Left renal cortex interstitium (tissue), 4 donors: ENCODE results near the gene OR11H6. TPM values are rescaled to one million over a fixed set of nuclear protein-coding genes. Genes with fewer than 3 reads are reported as not detected.
"Not testable (repeated sequence)": the region's sequence is repeated elsewhere in the genome, so short reads cannot be mapped to it uniquely, and the experiment has no call there.

Source experiments
- DNase-seq, 4 donors: peaks; one replicate each; pipeline ENCODE4 v3.0.0-alpha.2; 2013; ENCODE audit warnings: low read depth in 4 of 4, low spot score in 2 of 4, missing footprints in 1 of 4
- polyA plus RNA-seq, 4 donors: library from polyadenylated mRNA; unstranded; fragments of 120-200 nt; gene quantifications; one replicate each; pipeline ENCODE4 v1.2.1, GENCODE V29; 2013; ENCODE audit not compliant: insufficient read length in 4 of 4

Gene OR11H6
- polyA plus RNA-seq, 4 donors: not detected

GRCh38 chr14:20247646-20248246, 24.2 kb downstream of the OR11H6 start:
- no peak for DNase-seq

GRCh38 chr14:20262642-20263128, 39.2 kb downstream of the OR11H6 start:
- DNase-seq: no peak

GRCh38 chr14:20264361-20264760, 40.9 kb downstream of the OR11H6 start:
- DNase-seq: not testable (repeated sequence)

GRCh38 chr14:20274062-20274461, 50.6 kb downstream of the OR11H6 start:
- no peak for DNase-seq

Other genes starting within 250 kb of the OR11H6 start
- gene OR4K15, start 248.1 kb upstream of the OR11H6 start, polyA plus RNA-seq: not detected
- gene OR4Q2, start 221.5 kb upstream of the OR11H6 start, polyA plus RNA-seq: not detected
- gene OR4K14, start 204.4 kb upstream of the OR11H6 start, polyA plus RNA-seq: not detected
- not detected for gene OR4K13, start 187.7 kb upstream of the OR11H6 start, polyA plus RNA-seq
- not detected for gene OR4L1, start 163.7 kb upstream of the OR11H6 start, polyA plus RNA-seq
- gene OR4K17, start 113.0 kb upstream of the OR11H6 start, polyA plus RNA-seq: under 1 TPM in 3 of 4 donors, not detected in 1; 0.03 to 0.05 (median 0.05) TPM
- gene OR4N5, start 84.9 kb upstream of the OR11H6 start, polyA plus RNA-seq: not detected
- under 1 TPM in 1 of 4 donors, not detected in 3; 0.05 TPM for gene OR11G2, start 32.8 kb upstream of the OR11H6 start, polyA plus RNA-seq
- gene OR11H7, start 5.3 kb downstream of the OR11H6 start, polyA plus RNA-seq: under 1 TPM; 0.32 to 0.69 (median 0.54) TPM
- gene OR11H4, start 15.6 kb downstream of the OR11H6 start, polyA plus RNA-seq: under 1 TPM in 1 of 4 donors, not detected in 3; 0.14 TPM
- 10 to 100 TPM; 26.3 to 32.4 (median 28.9) TPM for gene TTC5, start 82.2 kb downstream of the OR11H6 start, polyA plus RNA-seq
- gene CCNB1IP1, start 109.6 kb downstream of the OR11H6 start, polyA plus RNA-seq: 100 to 1,000 TPM; 108 to 134 (median 109) TPM
- 10 to 100 TPM; 41.5 to 71.9 (median 56.7) TPM for gene PARP2, start 119.9 kb downstream of the OR11H6 start, polyA plus RNA-seq
- gene TEP1, start 189.8 kb downstream of the OR11H6 start, polyA plus RNA-seq: 10 to 100 TPM; 13.8 to 21.6 (median 16.7) TPM
- under 1 TPM; 0.40 to 0.46 (median 0.44) TPM for gene KLHL33, start 212.5 kb downstream of the OR11H6 start, polyA plus RNA-seq
- 10 to 100 TPM; 40.5 to 90.4 (median 63.4) TPM for gene OSGEP, start 231.1 kb downstream of the OR11H6 start, polyA plus RNA-seq
- 100 to 1,000 TPM; 310 to 338 (median 322) TPM for gene APEX1, start 231.5 kb downstream of the OR11H6 start, polyA plus RNA-seq
- gene PIP4P1, start 237.7 kb downstream of the OR11H6 start, polyA plus RNA-seq: 10 to 100 TPM; 32.0 to 42.0 (median 33.1) TPM
- 10 to 100 TPM; 55.0 to 95.5 (median 62.3) TPM for gene PNP, start 245.7 kb downstream of the OR11H6 start, polyA plus RNA-seq